ENCODE measurements around the gene RIN3. TPM values are rescaled to one million over a fixed set of nuclear protein-coding genes. Genes with fewer than 3 reads are reported as not detected.

Gene RIN3
- total and polyA plus RNA-seq, 10 donors, result 17.2 to 117 (median 75.7) TPM

DNA sequence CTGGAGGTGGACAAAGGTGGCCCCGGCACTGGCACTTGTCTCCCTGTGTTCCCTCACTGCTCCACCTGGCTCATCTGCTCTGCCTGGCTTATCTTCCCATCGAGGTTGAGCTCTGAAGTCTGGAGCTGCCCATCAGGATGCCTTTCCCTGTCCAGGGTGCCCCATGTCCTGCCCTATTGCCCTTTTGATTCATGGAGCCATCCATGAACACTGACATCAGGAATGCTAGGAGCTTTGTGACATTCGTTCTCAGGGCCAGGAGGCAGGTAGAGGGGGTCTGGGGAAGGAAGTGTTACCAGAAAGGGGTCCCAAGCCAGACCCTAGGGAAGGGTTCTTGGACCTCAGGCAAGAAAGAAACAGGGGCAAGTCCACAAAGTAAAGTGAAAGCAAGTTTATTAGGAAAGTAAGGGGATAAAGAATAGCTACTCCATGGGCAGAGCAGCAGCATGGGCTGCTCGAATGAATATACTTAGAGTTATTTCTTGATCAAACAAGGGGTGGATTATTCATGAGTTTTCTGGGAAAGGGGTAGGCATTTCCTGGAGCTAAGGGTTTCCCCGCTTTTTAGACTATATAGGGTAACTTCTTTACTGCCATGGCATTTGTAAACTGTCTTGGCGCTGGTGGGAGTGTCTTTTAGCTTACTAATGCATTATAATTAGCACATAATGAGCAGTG is 51.6 kb downstream of the RIN3 start:
- Histone ChIP-seq H3K36me3 (peaks cover 0 to 94% (median 14%) of the 10 kb centered on the region in 6 donors), H3K4me3 (no peak overlapping the region), H3K27ac (peak overlapping the region in 4 of 8 donors; percentile 51 to 69 (median 62)), H3K9me3 (peaks cover 0 to 9% (median 7%) of the 10 kb centered on the region in 8 donors), H3K4me1 (peaks cover 0 to 67% (median 38%) of the 10 kb centered on the region in 6 donors), H3K27me3 (replicated peaks in 1 of 7) (no peaks in the 10 kb centered on the region)
- 71 to 90% (median 86%) methylated on average over 6 of the region's 6 CpGs for WGBS, 5 donors
- DNase-seq, result no peak
- TF ChIP-seq POLR2A (IDR thresholded peaks at IDR 0.05) (no peak), POLR2AphosphoS5 (IDR thresholded peaks at IDR 0.05) (no peak)
- TF ChIP-seq, protein P1, sequence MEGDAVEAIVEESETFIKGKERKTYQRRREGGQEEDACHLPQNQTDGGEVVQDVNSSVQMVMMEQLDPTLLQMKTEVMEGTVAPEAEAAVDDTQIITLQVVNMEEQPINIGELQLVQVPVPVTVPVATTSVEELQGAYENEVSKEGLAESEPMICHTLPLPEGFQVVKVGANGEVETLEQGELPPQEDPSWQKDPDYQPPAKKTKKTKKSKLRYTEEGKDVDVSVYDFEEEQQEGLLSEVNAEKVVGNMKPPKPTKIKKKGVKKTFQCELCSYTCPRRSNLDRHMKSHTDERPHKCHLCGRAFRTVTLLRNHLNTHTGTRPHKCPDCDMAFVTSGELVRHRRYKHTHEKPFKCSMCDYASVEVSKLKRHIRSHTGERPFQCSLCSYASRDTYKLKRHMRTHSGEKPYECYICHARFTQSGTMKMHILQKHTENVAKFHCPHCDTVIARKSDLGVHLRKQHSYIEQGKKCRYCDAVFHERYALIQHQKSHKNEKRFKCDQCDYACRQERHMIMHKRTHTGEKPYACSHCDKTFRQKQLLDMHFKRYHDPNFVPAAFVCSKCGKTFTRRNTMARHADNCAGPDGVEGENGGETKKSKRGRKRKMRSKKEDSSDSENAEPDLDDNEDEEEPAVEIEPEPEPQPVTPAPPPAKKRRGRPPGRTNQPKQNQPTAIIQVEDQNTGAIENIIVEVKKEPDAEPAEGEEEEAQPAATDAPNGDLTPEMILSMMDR (IDR thresholded peaks at IDR 0.05 in 8 of 11, conservative IDR thresholded peaks at IDR 0.05 in 3 of 11), result no peak
- intact Hi-C loops (cut with DNase I; ENCODE audit: low total_unique reads), result no loop called here

DNA sequence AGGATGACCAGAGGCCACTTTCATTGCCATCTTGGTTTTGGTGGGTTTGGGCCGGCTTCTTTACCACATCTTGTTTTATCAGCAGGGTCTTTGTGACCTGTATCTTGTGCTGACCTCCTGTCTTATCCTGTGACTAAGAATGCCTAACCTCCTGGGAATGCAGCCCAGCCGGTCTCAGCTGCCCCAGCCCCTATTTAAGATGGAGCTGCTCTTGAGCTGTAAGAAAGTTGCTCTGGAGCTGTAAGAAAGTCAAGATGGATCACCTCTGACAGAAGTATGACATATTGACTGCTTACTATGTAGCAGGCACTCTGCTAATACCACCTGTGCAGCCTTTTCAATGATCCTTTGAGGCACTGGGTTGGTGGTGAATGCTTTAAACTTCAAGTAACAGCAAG is 52.1 kb downstream of the RIN3 start:
- intact Hi-C loops (cut with DNase I; ENCODE audit: low total_unique reads), result no loop called here
- Histone ChIP-seq H3K4me1 (peaks cover 0 to 72% (median 38%) of the 10 kb centered on the region in 6 donors), H3K36me3 (peaks cover 0 to 93% (median 11%) of the 10 kb centered on the region in 6 donors), H3K9me3 (peaks cover 0 to 9% (median 7%) of the 10 kb centered on the region in 8 donors), H3K4me3 (no peak overlapping the region), H3K27me3 (replicated peaks in 1 of 7) (no peaks in the 10 kb centered on the region), H3K27ac (no peak overlapping the region)
- WGBS, 5 donors, result 95 to 100% (median 97%) methylated on average over 2 of the region's 2 CpGs
- TF ChIP-seq, protein P1 (IDR thresholded peaks at IDR 0.05 in 8 of 11, conservative IDR thresholded peaks at IDR 0.05 in 3 of 11), result no peak
- TF ChIP-seq POLR2AphosphoS5 (IDR thresholded peaks at IDR 0.05) (no peak), POLR2A (IDR thresholded peaks at IDR 0.05) (no peak)
- DNase-seq, result no peak

DNA sequence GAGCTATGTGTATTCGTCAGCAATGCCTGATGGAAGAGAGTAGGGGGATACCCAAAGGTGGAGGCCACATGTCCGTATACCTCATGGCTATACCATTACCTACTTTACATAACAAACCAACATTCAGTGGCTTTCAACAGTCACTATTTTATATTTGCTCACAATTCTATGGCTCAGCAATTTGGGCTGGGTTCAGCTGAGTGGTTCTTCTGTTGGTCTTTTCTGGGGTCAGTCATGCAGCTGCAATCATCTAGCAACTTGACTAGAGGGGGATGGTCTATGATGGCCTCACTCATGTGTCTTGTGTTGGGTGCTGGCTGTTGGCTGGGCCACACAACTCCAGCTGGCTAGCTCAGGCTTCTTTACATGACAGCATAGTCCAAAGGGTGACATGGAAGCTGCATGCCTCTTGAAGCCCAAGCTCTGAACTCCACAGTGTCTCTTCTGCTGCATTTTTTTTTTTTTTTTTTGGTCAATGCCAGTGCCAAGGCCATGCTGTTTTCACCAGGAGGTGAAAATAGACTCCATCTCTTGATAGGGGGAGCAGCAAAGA is 53.7 kb downstream of the RIN3 start:
- DNase-seq, result no peak
- WGBS, 5 donors, result 88 to 100% (median 94%) methylated on average over 2 of the region's 2 CpGs
- H3K27ac ChIP-seq, result no peak overlapping the region
- TF ChIP-seq POLR2AphosphoS5 (IDR thresholded peaks at IDR 0.05), result no peak
- TF ChIP-seq POLR2A (IDR thresholded peaks at IDR 0.05), result no peak
- TF ChIP-seq, protein P1 (IDR thresholded peaks at IDR 0.05 in 8 of 11, conservative IDR thresholded peaks at IDR 0.05 in 3 of 11), result no peak
- intact Hi-C loops (cut with DNase I; ENCODE audit: low total_unique reads), result no loop called here
- peaks cover 0 to 76% (median 38%) of the 10 kb centered on the region in 6 donors for H3K4me1 ChIP-seq
- H3K9me3 ChIP-seq, result peaks cover 0 to 9% (median 7%) of the 10 kb centered on the region in 8 donors
- no peaks in the 10 kb centered on the region for H3K27me3 ChIP-seq (replicated peaks in 1 of 7)
- H3K36me3 ChIP-seq, result peaks cover 0 to 95% (median 7%) of the 10 kb centered on the region in 6 donors
- H3K4me3 ChIP-seq, result no peak overlapping the region

Data from spleen (tissue), 11 donors.